Activated CD4-positive, CD25-positive, alpha-beta regulatory T cell treated with anti-CD3 and anti-CD28 coated beads, Interleukin-2, amount 50 U/mL, for 16 hours (primary cell): ENCODE results near the gene PELI1.
"Not testable (repeated sequence)": the region's sequence is repeated elsewhere in the genome, so short reads cannot be mapped to it uniquely, and the experiment has no call there.

Experiments used
- DNase-seq: peaks from one replicate; pipeline ENCODE4 v3.0.0-alpha.2; 2020; ENCODE audit warnings: low read depth, low spot score

The PELI1 gene

DNA sequence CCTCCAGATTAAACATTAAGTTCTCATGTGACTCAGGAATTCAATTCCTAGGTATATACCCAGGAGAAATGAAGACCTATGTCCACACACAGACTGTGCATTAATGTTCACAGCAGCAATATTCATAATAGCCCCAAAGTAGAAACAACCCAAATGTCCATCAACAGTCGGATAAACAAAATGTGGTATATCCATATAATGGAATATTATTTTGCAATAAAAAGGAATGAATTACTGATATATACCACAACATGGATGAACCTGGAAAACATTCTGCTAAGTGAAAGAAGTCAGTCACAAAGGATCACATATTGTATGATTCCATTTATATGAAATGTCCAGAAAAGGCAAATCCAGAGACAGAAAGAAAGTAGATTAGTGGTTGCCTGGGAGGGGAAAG is 20.5 kb downstream of the PELI1 start:
- no peak for DNase-seq

DNA sequence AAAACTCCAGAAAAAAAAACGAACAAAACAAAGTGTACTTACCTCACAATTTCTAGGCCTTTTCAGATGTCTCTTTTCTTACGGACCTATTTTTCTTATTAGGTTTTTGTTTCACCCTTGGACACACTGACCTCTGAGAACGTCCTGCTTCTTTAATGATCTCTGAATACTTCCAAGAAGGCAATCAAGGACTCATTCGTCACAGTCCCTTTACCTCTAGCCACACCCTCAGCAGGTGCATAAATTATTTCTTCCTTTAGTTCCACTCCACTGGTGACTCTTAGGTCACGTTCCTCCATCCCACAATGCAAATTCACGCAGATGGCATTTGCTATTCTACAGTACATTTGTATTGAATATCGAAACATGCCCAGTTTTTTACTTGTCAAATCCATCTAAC is 21.9 kb downstream of the PELI1 start:
- DNase-seq: no peak

DNA sequence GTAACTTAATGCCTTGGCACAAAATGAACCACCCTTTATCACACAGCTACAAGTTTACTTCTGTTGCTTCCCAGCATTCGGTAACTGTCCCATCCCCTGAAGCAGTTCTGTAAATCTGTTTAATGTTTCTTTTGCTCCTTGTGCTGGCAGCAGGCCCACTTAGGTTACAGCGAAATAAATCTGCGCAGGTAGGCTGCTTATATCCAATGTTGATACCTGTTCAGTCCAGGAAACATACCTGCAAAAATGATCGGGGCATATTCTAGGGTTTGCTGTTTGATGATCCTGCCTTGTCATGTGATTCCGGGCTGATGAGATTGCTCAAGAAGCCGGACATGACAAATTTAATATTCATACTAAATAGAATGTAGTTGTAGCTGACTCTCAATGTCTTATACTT is 23.3 kb downstream of the PELI1 start:
- DNase-seq: no peak

DNA sequence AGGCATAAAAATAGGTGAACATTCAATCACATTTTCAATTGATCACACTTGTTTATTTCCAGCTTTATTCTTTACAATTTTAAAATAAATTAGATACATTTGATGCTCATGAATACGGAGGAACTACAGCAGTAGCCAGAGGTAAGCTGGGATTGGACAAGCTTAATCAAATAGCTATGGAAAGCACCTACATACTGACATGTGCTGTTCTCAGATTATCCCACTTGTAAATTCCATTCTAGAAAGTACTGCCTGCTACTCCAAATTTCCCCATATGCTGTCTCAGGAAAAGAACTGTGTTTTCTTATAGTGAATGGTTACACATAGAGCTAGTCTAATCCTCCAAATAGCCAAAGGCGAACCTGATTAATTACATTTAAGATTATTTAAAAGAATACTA is 24.2 kb downstream of the PELI1 start:
- DNase-seq: no peak

DNA sequence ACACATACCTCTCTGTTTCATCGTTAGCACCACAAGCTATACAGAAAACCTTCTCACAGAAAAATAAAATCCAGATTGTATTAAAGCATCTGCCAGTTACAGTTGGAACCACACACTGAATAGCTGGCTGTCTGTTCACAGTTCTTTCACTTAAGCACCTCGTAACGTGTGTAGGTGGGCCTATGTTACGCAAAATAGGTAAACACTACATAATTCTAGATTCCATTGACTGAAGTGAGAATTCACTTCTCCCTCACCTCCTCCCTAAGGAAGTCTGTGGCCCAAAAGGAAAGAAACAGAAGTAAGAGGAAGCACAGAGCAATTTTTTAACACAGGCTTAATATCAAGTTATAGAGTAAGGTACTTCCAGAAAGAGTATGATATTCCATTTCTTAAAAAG is 24.9 kb downstream of the PELI1 start:
- DNase-seq: no peak

DNA sequence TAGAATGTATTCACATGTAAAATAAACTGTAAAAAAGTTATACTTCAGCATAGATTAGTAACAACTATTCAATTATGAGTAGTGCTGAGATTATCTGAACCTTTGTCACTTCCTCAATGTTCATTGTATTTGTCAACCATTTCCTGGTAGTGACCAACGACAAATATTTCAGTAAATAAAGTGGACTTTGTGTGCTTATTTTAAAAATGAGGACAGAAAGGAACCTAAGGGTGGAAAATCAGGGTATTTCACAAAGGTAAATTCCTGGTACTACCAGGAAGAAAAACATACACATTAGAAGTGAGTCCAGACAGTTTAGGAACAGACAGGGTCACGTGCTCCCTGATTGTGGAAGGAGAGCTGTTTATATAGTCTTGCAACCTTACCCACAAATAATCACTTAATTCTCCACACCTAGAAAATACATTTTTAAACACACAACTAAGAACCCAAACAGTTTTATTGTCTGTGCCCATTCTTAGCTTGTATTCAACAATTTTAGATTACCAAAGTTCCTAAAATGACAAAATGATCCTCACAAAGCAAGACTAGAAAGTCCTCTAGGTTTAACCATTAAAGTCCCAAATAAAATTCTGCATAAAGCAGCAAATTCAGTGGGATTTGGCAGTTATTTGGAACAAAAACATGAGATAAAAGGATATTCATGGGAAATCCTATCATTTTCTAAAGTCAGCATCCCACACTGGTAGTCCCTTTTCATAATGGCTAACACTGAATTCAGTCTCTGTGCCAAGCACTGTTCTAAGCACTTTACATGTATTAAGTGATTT is 28.2 kb downstream of the PELI1 start:
- no peak for DNase-seq

DNA sequence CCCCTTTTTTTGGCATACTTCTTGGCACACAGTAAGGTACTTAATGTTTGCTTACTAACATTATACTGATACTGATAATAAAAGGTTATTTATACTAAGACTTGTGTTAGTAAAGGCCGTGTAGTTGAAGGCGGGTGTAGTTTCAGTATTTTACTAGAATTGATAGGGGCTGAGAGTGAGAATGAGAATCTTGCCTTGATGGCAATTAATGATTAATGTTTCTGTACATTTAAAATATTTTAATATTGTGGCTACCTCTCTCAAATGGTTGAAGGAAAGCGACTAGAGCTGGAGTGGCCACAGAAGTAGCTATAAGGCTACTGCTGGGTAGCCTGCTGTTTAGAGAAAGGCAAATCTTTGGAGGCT is 29.3 kb downstream of the PELI1 start:
- no peak for DNase-seq

DNA sequence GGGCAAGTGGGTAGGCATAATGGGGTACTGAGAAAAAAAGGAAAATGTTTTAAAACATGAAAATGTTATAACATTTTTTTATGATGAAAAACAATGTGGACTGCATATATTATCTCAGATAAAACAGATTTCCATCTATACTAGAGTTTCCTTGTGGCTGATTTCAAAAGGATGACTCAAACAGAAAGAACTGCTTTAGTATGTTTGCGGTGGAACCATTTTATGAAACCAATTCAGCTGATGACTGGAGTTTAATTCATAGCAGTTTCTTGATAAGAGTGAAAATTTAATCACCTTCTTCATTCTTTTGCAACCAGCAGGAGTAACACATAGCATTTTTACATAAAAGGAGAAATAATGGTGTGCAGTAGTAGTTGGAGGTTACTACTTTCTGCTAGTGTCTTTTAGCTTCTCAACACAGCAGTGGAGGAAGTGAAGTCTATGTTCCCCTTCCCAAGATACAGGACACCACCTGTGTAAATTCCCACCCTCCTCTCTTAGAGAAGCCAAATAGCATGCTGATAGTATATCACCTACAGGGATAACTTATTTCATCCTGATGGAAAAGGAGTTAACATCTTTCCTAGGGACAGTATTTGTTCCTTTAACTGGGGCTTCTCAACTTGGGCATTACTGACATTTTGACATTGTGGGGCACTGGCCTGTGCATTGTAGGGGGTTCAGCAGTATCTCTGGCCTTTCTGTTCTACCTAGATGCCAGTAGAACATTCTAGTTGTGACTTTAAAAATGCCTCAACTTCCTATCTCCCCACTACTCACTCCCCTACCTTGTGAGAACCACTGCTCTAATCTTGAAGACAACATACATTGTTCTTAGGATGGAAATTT is 29.9 kb downstream of the PELI1 start:
- DNase-seq: no peak

DNA sequence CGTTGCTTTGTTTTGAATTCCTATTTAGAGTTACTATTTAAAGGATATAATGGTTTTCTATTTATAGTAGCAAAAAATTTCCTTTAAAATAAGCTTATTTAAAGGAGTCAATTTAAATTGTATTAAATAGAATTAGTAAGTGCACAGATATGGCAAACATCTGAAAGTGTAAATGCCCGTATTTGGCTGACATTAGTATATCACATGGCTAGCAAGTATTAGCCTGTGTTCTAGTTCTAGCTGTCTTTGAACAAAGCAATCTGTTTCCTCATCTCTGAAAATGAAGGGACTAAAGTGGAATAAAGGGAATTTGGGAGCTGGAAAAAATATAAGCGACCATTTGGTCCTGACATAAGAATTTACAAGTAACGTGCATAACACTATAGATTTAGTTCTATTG is 32.2 kb downstream of the PELI1 start:
- DNase-seq: no peak

DNA sequence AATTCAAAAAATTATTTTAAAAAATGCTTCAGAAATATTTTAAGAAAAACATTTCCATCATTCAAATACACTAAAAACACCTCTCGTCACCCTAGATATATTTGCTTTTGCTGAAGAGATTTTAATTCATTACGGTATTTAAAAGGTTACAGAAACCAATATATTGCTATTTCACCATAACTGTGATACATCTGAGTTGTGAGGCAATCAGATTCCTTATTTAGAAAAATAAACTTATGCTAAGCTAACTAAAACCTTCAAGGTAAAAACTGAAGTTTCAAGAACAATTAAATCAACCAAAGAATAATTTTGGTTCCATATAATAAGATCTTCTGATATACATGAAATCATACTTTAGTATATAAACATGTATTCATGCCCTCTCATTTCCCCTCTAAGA is 32.8 kb downstream of the PELI1 start:
- DNase-seq: no peak

DNA sequence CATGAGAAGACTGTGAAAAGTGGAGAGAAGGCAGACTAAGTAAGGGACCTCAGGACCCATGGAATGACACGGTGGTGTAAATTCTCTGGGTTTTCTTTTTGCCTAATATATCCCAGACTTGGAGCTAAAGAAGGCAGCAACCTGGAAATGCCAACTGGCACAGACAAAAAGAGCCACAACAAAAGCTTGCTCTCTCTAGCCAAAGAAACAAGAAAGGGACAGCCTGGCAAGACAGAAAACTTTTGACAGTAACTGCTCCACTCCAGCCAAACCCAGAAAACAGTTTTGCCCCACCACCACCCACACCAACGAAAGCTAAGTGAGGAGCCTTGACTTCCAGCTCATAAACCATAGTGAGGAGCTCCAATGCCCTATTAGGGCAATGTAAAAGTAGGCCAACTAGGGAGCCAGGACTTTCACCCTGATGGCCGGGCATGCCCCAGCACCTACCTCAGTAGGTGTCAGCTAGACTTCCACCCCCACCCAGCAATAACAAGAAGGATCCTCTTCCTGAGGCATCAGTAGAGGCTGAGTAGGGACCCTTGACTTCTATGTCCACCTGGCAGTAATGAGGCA is 35.5 kb downstream of the PELI1 start:
- DNase-seq: no peak

DNA sequence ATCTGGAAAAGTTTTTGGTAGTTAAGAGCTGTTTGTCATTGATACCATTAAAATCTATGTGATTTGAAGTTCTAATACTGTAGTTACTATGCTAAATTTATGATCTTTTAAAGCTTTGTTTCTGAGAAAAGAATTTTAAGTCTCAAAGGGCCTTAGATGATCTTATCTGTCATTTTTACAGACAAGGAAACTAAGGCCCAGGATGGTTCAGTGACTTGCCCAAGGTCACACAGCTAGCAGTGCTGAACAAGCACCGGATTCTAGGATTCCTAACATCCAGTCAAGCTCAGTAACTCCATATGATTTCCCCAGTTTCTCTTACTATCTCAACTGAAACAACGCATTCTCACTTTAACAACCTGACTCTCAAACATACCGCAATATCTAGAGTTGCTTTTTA is 37.7 kb downstream of the PELI1 start:
- DNase-seq: no peak

DNA sequence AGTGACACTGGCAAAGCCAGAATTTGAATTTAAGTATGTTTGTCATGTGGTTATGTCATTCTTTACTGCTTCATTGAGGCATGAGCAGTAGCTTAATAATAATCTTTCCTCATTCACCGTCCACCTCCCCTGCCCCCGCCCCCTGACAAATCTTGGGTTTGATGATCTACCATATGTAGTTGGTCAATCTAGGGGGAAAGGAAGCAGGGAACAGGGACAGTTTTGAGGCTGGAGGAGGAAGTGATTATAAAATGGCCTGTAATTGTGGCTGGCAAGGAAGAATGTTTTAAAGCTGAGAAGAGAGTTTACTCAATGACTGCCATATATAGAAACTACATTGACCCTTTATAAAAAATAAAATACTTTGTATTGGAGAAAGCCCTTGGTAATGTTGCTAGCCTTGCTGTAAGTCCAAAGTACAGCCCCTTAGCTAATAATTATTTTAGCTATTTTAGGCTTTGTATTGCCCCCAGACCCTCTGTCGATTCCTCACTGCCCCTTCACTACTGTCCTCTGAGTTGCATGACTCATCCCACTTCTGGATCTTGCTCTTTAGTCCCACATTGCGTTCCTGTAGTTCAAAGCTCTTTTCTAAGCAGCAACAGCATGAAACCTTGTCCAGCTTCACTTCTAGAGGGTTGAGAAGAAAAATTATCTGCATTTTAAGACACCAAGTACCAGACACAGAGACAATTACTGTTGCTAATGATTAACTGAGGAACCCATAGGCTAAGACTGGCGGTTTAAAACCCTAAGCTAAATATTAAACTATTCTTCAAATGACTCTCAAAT is 38.4 kb downstream of the PELI1 start:
- DNase-seq: no peak

DNA sequence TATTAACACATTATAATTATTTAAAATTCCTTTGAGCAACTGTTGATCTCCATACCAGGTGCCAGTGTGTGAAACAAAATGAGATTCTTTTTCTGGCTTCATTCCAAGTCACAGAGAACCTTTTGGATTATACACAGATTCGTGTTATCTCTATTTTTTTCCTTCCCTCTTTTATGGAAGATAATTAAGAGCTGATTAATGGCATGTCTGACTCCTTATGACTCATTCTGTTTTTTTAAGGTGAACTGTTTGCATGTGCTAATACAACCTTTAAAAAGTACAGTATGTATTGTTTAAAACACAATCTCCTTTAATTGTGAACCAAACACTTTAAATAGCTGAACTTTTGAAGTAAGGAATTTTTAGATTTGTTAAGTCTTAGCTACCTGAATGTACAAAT is 39.3 kb downstream of the PELI1 start:
- DNase-seq: no peak

DNA sequence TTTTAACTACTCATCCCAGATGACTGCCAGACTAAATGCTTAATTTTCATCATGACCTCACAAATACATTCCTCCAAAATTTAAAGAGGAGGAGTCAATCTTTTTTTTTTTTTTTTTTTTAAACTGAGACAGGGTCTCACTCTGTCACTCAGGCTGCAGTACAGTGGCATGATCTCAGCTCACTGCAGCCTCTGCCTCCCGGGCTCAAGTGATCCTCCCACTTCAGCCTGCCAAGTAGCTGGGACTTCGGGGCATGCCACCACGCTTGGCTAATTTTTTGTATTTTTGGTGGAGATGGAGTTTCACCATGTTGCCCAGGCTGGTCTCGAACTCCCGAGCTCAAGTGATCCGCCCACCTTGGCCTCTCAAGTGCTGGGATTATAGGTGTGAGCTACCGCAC is 41.5 kb downstream of the PELI1 start:
- not testable (repeated sequence) for DNase-seq

DNA sequence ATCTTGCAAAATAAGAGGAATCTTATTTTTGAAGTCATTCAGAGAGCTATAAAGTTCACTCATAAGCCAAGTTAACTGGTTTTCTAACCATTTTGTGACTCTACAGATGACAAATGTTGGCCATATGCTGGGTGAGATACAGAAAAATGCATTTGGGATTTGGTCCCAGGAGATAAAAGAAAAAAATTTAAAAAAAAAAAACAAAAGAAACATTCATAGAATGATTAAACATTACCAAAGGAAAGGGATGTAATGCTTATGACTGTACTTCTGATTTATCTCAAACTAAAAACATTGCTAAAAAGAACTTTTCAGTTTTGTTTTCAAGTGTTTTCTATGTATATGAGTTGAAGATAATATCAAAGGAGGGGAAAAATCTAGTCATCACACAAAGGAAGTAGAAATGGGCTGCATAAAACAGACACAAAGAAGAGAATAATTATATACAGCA is 43.1 kb downstream of the PELI1 start:
- no peak for DNase-seq

DNA sequence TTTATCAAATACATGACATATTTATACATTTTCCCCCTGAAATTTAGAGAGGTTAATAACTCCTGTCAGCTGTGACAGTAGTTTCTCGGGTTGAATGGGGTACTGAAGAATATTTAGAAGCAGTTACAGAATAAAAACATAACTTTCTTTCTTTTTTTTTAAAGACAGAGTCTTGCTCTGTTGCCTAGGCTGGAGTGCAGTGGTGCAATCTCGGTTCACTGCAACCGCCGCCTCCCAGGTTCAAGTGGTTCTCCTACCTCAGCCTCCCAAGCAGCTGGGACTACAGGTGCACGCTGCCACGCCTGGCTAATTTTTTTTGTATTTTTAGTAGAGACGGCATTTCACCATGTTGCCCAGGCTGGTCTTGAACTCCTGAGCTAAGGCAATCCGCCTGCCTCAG is 43.6 kb downstream of the PELI1 start:
- not testable (repeated sequence) for DNase-seq

DNA sequence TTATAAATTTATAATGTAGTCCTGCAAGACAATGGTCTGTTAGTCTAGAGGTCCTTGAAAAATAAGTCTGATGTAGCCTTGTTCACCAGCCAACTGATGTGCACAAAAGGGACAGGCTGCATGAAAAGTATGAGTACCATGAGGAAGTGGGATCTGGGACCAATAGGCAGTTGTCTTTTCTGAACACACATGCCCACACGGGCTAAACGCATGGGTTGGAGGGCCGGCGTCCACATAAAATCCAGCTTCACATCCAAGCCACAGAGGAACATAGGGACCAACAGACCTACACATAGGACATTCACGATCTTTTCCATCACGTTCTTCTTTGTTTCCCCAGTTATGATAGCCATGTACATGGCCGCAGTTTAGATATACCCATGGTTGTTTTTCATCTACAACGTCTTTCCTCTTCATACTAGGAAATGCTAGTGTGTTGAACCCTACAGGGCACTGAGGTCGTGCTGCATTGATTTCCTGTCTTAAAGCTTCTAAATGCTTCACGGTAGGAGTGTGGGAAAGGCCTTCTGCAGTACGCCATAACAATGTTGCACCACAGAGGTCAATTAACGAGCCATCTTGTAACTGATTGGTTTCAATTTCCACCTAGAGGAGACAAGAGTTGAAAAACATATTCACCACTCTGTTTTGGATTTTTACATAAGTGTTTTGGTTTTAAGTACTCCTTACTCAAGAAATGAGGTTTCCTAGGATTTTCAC is 49.4 kb downstream of the PELI1 start:
- no peak for DNase-seq

DNA sequence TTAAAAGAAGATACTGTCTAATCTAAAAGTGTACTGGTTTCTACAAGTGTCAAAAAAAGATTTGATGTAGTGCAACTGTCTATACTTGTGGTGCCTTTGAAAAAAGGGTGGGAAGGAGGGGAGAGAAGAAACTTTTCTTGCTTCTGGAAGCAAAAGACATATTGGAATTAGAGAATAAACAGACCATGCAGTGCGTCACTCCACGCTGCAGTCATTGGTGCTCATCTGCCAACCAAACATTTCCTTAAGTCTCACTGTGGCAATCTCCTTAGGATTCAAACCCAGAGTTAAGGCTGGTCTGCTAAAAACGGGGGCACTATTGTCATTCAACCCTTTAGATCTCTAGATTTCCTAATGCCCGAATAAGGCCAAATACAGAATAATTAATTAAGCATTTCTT is 50.9 kb downstream of the PELI1 start:
- DNase-seq: no peak

DNA sequence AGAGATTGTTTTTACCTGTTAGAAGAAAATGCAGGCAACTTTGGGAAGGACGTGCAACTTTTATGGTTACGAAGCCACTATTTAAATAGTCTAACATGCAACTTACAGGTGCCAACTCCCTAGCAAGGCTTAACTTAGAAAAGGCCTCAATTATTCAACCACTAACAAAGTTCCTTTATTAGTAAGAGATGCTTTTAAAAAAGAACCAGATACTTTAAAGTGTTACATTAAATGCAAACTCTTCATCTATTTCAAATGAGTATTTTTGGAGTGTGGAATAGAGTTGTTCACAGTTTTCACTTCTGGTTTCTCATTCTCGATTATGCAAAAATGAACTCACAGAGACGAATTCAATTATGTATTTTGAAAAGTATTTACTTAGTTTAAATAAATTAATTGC is 51.7 kb downstream of the PELI1 start:
- DNase-seq: no peak

DNA sequence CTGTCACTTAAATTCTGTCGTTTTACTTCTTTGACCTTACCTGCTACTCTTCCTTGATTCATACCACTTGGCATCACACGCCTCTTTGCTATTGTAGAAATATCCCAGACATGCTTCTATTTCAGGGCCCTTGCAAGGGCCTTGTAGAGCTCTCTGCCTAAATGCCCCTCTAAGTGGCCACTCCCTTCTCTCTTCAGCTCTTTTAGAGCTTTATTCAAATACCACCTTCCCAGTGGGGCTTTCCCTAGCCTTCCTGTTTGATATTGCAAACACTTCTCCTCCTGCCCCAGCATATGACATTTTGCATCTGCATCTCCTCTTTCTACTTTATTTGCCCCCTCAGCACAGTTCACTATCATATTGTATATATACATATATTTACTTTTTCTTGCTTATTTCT is 54.0 kb downstream of the PELI1 start:
- DNase-seq: no peak
